Measurements from ENCODE around the gene RNASE13. TPM values are rescaled to one million over a fixed set of nuclear protein-coding genes. Genes with fewer than 3 reads are reported as not detected.

Gene RNASE13
- total RNA-seq, 1 experiment from 2014 or later, result not detected

DNA sequence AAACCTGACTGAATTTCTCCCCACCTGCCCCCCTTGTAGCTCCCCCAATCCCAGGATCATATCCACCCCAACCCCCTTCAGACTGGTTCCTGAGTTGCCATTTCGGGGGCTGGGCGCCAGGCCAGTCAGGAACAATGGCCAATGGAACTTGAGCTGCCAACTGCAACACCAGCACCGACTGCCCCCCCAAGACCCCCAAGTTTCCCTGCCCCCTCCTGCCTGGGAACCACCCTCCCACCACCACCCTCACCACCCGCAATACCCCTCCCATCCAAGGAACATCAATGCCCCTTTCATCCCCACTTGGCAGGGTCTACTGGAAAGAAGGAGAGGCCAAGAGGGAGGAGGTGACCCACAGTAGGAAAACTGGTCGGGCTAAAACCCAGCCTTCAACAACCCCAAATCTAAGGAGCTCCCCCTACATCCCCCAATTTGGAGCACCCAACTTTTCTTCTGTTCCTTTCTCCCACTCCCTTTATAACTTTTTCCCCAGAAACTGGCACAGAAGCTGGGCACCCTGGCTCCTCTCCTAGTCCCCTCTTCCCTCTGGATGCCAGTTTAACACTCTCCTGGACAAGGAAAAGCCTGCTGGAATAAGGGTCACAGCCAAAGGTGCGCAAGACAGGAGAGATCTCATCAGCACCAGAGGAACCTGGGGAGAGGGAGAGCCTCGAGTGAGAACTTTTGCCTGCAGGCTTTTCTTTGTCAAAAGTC, 8.2 kb downstream of the RNASE13 start:
- CTCF ChIA-PET, result interaction anchor here (0.6 to 3.6 kb wide), 6 partner anchors 11 to 182 kb away, joined by 3 to 24 read pairs (median 9); partner anchors contain the start of gene RNASE7
- H3K36me3 Mint-ChIP-seq (ENCODE audit: insufficient read depth, unreplicated experiment), result no peaks in the 10 kb centered on the region
- intact Hi-C loops (cut with micrococcal nuclease), result no loop called here
- H3K4me1 Mint-ChIP-seq (ENCODE audit: insufficient read depth, unreplicated experiment), result no peaks in the 10 kb centered on the region
- BruUV-seq (replicated peaks), result no TSS peak
- peaks cover 20% of the 10 kb centered on the region for H3K27me3 Mint-ChIP-seq (ENCODE audit: insufficient read depth, unreplicated experiment)
- H3K4me3 Mint-ChIP-seq (ENCODE audit: unreplicated experiment), result no peak overlapping the region
- POLR2A ChIA-PET, result no interaction called here
- no peaks in the 10 kb centered on the region for H3K9me3 Mint-ChIP-seq (ENCODE audit: unreplicated experiment)
- no peak overlapping the region for H3K27ac Mint-ChIP-seq (ENCODE audit: low read depth, unreplicated experiment)
- no peak for DNase-seq (ENCODE audit: unreplicated experiment)
- TF ChIP-seq, protein P1, sequence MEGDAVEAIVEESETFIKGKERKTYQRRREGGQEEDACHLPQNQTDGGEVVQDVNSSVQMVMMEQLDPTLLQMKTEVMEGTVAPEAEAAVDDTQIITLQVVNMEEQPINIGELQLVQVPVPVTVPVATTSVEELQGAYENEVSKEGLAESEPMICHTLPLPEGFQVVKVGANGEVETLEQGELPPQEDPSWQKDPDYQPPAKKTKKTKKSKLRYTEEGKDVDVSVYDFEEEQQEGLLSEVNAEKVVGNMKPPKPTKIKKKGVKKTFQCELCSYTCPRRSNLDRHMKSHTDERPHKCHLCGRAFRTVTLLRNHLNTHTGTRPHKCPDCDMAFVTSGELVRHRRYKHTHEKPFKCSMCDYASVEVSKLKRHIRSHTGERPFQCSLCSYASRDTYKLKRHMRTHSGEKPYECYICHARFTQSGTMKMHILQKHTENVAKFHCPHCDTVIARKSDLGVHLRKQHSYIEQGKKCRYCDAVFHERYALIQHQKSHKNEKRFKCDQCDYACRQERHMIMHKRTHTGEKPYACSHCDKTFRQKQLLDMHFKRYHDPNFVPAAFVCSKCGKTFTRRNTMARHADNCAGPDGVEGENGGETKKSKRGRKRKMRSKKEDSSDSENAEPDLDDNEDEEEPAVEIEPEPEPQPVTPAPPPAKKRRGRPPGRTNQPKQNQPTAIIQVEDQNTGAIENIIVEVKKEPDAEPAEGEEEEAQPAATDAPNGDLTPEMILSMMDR (IDR thresholded peaks at IDR 0.05; ENCODE audit: unreplicated experiment), result no peak

DNA sequence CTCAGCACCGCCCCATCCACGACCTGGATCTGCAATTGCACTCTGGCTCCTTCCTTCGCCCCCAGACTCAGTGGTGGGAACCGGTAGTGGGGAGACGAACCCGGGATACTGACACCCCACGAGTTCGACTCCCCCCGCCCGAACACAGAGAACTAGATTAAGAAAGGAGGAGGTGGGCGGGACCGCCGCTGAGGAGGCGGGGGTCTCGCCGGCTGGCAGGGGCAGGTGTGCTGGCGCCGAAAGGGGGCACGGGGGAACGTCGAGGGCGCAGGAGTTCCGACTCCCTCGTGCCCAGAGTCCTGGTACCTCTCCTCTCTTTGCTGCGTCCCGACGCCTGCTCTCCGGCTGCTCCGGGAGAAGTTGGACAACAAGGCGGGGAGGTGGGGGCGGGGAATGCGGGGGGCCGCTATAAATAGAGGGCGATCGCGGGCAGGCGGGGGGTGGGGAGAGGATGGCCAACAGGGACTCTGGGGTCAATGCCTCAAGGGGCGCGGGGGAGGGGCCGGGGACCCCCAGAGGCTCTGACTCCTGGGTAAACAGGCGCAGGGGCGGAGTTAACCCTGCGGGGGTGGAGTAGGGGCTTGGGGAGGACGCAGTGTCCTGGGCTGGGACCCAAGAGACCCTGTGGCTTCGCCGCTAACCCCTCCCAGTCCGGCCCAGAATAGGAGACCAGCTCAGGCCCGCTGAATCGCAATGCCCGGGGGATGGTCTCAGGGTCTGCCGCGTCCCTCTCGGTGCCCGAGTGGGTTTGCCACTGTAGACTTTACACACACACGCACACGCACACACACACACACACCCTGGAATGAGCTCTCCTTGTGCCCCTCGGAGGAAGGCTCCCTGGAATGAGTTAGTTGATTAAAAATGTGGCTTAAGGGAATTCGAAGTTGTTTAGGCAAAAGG, 9.0 kb downstream of the RNASE13 start:
- no peaks in the 10 kb centered on the region for H3K9me3 Mint-ChIP-seq (ENCODE audit: unreplicated experiment)
- POLR2A ChIA-PET, result no interaction called here
- CTCF ChIA-PET, result interaction anchor here (1.1 to 3.6 kb wide), 6 partner anchors 10 to 78 kb away, joined by 3 to 24 read pairs (median 9); partner anchors contain the start of gene RNASE7
- no TSS peak for BruUV-seq (replicated peaks)
- no peak for DNase-seq (ENCODE audit: unreplicated experiment)
- H3K27ac Mint-ChIP-seq (ENCODE audit: low read depth, unreplicated experiment), result no peak overlapping the region
- TF ChIP-seq, protein P1 (IDR thresholded peaks at IDR 0.05; ENCODE audit: unreplicated experiment), result no peak
- H3K4me1 Mint-ChIP-seq (ENCODE audit: insufficient read depth, unreplicated experiment), result no peaks in the 10 kb centered on the region
- intact Hi-C loops (cut with micrococcal nuclease), result no loop called here
- peaks cover 20% of the 10 kb centered on the region for H3K27me3 Mint-ChIP-seq (ENCODE audit: insufficient read depth, unreplicated experiment)
- H3K4me3 Mint-ChIP-seq (ENCODE audit: unreplicated experiment), result peak overlapping the region; percentile 51
- H3K36me3 Mint-ChIP-seq (ENCODE audit: insufficient read depth, unreplicated experiment), result no peaks in the 10 kb centered on the region

DNA sequence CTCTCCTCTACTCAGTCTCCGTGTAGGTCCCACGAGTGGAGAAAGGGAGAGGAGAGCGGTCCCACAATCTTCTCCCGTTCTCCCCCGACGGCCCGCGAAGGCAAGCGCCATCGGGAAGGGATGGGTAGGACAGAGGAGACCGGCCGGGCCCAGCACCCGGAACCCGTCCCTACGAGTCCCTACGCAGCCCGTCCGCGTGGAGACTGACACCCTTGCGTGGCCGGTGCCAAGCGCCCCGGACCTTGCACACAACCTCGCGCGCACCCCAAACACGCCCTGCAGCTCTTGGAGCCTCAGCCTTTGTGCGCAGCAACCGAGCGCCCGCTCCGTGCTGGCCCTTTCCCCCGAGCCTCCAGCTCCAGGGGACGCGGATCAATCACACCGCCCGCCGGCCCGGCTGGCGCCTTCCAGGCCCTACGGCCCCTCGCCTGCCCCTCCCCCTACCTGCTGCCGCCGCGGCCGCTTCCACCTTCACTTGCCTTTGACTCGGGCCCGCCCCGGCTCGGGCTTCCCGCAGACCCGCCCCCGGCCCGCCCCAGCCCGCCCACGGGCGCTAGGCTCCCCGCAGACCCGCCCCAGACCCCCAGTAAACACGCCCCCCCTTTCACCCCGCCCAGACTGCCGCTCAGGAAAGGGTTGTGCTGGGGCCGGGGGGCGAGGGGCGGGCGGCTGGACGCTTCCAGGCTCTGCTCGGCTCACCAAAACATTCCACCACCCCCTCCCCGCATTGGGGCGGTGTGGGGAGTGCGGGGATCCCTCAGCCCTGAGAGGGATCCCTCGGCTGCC, 9.8 kb downstream of the RNASE13 start, which contains the start of gene NDRG2:
Gene NDRG2 (minus strand): TSS at position 477 of the 786 bp plus-strand sequence. CDS start 1,746 bp downstream, outside the sequence.
- BruUV-seq (replicated peaks), result no TSS peak
- CTCF ChIA-PET, result interaction anchor here (0.7 to 1.4 kb wide), 3 partner anchors 43 to 1252 kb away, joined by 3 to 4 read pairs (median 3); no protein-coding TSS in a partner anchor
- DNase-seq (ENCODE audit: unreplicated experiment), result peak; percentile 19
- peaks cover 20% of the 10 kb centered on the region for H3K27me3 Mint-ChIP-seq (ENCODE audit: insufficient read depth, unreplicated experiment)
- no peaks in the 10 kb centered on the region for H3K36me3 Mint-ChIP-seq (ENCODE audit: insufficient read depth, unreplicated experiment)
- POLR2A ChIA-PET, result interaction anchor here (0.7 kb wide), 1 partner anchor 28 kb away, joined by 4 read pairs; no protein-coding TSS in a partner anchor
- peak within 1 kb of the TSS; percentile 51 for H3K4me3 Mint-ChIP-seq (ENCODE audit: unreplicated experiment)
- intact Hi-C loops (cut with micrococcal nuclease), result no loop called here
- H3K4me1 Mint-ChIP-seq (ENCODE audit: insufficient read depth, unreplicated experiment), result no peaks in the 10 kb centered on the region
- H3K27ac Mint-ChIP-seq (ENCODE audit: low read depth, unreplicated experiment), result no peak within 1 kb of the TSS
- TF ChIP-seq, protein P1 (IDR thresholded peaks at IDR 0.05; ENCODE audit: unreplicated experiment), result no peak
- no peaks in the 10 kb centered on the region for H3K9me3 Mint-ChIP-seq (ENCODE audit: unreplicated experiment)
